RWPE2 (cell line): ENCODE data around the gene ZBTB12.

Source experiments
- ATAC-seq: fragments of 200-7000 bp; cut with Tn5 transposase; 3 replicates; pipeline ENCODE4 v1.9.1; 2021; ENCODE audit warnings: low read depth
- DNase-seq: peaks from one replicate; pipeline ENCODE4 v3.0.0-alpha.2; 2020; ENCODE audit warnings: low spot score
- H3K27ac ChIP-seq: fragments of 450-650 bp; 2 replicates; pipeline ENCODE4 v1.5.1; 2017; ENCODE audit warnings: mild to moderate bottlenecking; ENCODE audit not compliant: poor library complexity, severe bottlenecking
- H3K27me3 ChIP-seq: fragments of 250-450 bp; sonication (Bioruptor Pico); 2 replicates; pipeline ENCODE4 v1.5.1; 2021; ENCODE audit warnings: mild to moderate bottlenecking, moderate library complexity; ENCODE audit not compliant: insufficient read depth, poor library complexity, severe bottlenecking
- H3K36me3 ChIP-seq: fragments of 250-450 bp; sonication (Bioruptor Pico); 2 replicates; pipeline ENCODE4 v1.5.1; 2020; ENCODE audit warnings: low read depth, mild to moderate bottlenecking, moderate library complexity
- H3K4me1 ChIP-seq: fragments of 250-450 bp; sonication (Bioruptor Pico); 2 replicates; pipeline ENCODE4 v1.5.1; 2021; ENCODE audit warnings: mild to moderate bottlenecking, moderate library complexity; ENCODE audit not compliant: insufficient read depth, poor library complexity, severe bottlenecking
- H3K4me3 ChIP-seq: fragments of 250-450 bp; sonication (Bioruptor Pico); 2 replicates; pipeline ENCODE4 v1.5.1; 2021; ENCODE audit warnings: mild to moderate bottlenecking, moderate library complexity; ENCODE audit not compliant: severe bottlenecking
- H3K9me3 ChIP-seq: fragments of 250-450 bp; sonication (Bioruptor Pico); 2 replicates; pipeline ENCODE4 v1.5.1; 2021; ENCODE audit warnings: mild to moderate bottlenecking, moderate library complexity; ENCODE audit not compliant: severe bottlenecking
- TF ChIP-seq, protein P1 (sequence below): fragments of 450-650 bp; IDR thresholded peaks from one replicate; pipeline ENCODE4 v1.5.1; 2017; ENCODE audit warnings: mild to moderate bottlenecking, moderate library complexity; ENCODE audit not compliant: poor library complexity, severe bottlenecking

The ZBTB12 gene

DNA sequence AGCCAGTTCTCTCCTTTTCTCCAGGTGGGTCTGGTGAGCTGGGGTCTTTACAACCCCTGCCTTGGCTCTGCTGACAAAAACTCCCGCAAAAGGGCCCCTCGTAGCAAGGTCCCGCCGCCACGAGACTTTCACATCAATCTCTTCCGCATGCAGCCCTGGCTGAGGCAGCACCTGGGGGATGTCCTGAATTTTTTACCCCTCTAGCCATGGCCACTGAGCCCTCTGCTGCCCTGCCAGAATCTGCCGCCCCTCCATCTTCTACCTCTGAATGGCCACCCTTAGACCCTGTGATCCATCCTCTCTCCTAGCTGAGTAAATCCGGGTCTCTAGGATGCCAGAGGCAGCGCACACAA is 43.2 kb upstream of the ZBTB12 start:
- peak overlapping the region; percentile 32 for H3K27ac ChIP-seq
- DNase-seq (no peak), ATAC-seq (no peak)
- no peaks in the 10 kb centered on the region for H3K27me3 ChIP-seq
- no peaks in the 10 kb centered on the region for H3K9me3 ChIP-seq
- H3K4me3 ChIP-seq: no peak overlapping the region
- TF ChIP-seq, protein P1, sequence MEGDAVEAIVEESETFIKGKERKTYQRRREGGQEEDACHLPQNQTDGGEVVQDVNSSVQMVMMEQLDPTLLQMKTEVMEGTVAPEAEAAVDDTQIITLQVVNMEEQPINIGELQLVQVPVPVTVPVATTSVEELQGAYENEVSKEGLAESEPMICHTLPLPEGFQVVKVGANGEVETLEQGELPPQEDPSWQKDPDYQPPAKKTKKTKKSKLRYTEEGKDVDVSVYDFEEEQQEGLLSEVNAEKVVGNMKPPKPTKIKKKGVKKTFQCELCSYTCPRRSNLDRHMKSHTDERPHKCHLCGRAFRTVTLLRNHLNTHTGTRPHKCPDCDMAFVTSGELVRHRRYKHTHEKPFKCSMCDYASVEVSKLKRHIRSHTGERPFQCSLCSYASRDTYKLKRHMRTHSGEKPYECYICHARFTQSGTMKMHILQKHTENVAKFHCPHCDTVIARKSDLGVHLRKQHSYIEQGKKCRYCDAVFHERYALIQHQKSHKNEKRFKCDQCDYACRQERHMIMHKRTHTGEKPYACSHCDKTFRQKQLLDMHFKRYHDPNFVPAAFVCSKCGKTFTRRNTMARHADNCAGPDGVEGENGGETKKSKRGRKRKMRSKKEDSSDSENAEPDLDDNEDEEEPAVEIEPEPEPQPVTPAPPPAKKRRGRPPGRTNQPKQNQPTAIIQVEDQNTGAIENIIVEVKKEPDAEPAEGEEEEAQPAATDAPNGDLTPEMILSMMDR: no peak
- no peaks in the 10 kb centered on the region for H3K36me3 ChIP-seq
- H3K4me1 ChIP-seq: peaks cover 10% of the 10 kb centered on the region

DNA sequence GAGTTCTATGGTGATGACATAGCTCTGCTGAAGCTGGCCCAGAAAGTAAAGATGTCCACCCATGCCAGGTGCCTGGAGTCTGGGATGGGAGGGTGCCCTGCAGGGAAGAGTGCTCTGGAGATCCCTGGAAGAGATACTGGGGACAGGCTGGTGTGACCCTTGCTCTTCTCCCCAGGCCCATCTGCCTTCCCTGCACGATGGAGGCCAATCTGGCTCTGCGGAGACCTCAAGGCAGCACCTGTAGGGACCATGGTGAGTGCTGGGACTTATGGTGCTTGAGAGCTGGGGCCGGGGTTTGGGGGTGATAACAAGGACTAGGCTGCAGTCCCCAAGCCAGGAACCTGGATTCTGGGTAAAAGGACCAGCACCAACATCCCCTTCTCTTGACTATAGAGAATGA is 41.9 kb upstream of the ZBTB12 start:
- H3K9me3 ChIP-seq: no peaks in the 10 kb centered on the region
- no peaks in the 10 kb centered on the region for H3K27me3 ChIP-seq
- H3K4me1 ChIP-seq: peaks cover 10% of the 10 kb centered on the region
- no peak overlapping the region for H3K27ac ChIP-seq
- TF ChIP-seq, protein P1: no peak
- DNase-seq (no peak), ATAC-seq (no peak)
- no peak overlapping the region for H3K4me3 ChIP-seq
- H3K36me3 ChIP-seq: no peaks in the 10 kb centered on the region

DNA sequence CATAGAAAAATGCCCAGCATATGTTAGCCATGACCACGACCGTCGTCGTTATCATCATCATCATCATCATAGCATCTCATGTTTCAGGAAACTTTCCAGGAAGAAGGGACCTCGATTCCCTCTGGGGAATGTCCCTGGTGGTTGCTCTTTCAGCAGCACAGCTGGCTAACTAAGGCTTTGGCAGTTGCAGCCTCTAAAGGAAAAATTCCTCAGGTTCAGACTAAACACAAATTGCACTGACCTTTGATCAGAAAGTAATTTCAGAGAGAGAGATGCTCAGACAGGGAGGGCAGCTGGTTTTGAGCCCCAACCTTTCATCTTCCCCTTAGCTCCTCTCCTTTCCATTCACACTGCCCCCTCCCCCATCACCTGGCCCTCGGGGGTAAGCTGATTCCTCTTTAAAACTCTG is 38.4 kb upstream of the ZBTB12 start:
- TF ChIP-seq, protein P1: no peak
- Histone ChIP-seq H3K9me3 (no peaks in the 10 kb centered on the region), H3K36me3 (no peaks in the 10 kb centered on the region), H3K4me3 (no peak overlapping the region), H3K27me3 (no peaks in the 10 kb centered on the region), H3K27ac (no peak overlapping the region), H3K4me1 (peaks cover 2% of the 10 kb centered on the region)
- ATAC-seq (no peak), DNase-seq (no peak)

DNA sequence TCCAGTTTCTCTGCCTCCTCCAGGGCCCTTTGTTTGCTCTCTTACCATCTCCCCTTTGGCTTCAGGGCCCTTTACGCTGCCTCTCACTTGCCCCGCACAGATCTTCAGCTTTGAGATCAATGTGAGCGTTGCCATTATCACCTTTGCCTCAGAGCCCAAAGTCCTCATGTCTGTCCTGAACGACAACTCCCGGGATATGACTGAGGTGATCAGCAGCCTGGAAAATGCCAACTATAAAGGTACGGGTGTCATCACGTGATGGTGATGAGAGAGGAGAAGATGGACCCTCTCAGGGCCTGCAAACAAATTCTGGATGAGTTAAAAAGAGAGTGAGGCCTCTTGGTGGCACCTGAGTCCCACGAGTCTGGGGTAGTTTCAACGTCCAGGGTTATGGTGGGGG is 33.9 kb upstream of the ZBTB12 start:
- Histone ChIP-seq H3K4me1 (no peaks in the 10 kb centered on the region), H3K36me3 (no peaks in the 10 kb centered on the region), H3K4me3 (no peak overlapping the region), H3K27me3 (no peaks in the 10 kb centered on the region), H3K9me3 (peaks cover under 1% of the 10 kb centered on the region), H3K27ac (no peak overlapping the region)
- DNase-seq (no peak), ATAC-seq (no peak)
- TF ChIP-seq, protein P1: no peak

DNA sequence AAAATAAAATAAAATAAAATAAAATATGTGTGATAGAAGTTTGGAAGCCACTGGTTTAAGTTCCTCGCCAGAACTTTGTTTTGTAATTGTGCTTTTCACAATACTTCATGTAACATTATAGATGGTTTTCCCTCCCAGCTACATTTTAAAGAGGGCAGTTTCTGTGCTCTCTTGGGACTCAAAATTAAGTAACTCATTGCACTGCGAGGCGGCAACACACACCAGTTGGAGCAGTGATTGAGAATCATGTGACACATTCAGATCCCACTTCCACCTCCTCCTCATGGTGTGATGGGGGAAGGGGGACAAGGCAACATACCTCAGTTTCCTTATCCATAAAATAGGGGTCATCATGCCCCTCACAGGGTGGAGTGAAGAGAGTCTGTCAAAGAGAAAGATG is 33.1 kb upstream of the ZBTB12 start:
- ATAC-seq: no peak
- peaks cover 1% of the 10 kb centered on the region for H3K9me3 ChIP-seq
- no peaks in the 10 kb centered on the region for H3K36me3 ChIP-seq
- H3K27ac ChIP-seq: no peak overlapping the region
- H3K27me3 ChIP-seq: no peaks in the 10 kb centered on the region
- no peaks in the 10 kb centered on the region for H3K4me1 ChIP-seq
- no peak overlapping the region for H3K4me3 ChIP-seq
- no peak for DNase-seq
- TF ChIP-seq, protein P1: no peak
